ENCODE data around the gene KNDC1. TPM values are rescaled to one million over a fixed set of nuclear protein-coding genes. Genes with fewer than 3 reads are reported as not detected.

KNDC1 gene
- total RNA-seq, 2 donors from 2014 or later: 1.5 to 10.8 TPM

- Histone ChIP-seq H3K27me3 (replicated peaks; ENCODE audit: insufficient read depth) (peaks cover 15% of the 10 kb centered on the region), H3K4me3 (no peak overlapping the region), H3K36me3 (no peaks in the 10 kb centered on the region), H3K9me3 (no peaks in the 10 kb centered on the region), H3K27ac (no peak overlapping the region), H3K4me1 (replicated peaks) (no peaks in the 10 kb centered on the region)
- intact Hi-C loops (cut with DNase I): no loop called here
- TF ChIP-seq POLR2A (IDR thresholded peaks at IDR 0.05): no peak
- TF ChIP-seq POLR2AphosphoS5 (IDR thresholded peaks at IDR 0.05): no peak
- no peak for TF ChIP-seq CTCF (IDR thresholded peaks at IDR 0.05)
- WGBS: 79% methylated on average over 27 of the region's 27 CpGs
- DNase-seq (ENCODE audit: low spot score): no peak
Measured at GRCh38 chr10:133141958-133142340, 18.1 kb upstream of the KNDC1 start.

GRCh38 chr10:133142523-133143199 is 17.4 kb upstream of the KNDC1 start:
- Histone ChIP-seq H3K27ac (no peak overlapping the region), H3K9me3 (no peaks in the 10 kb centered on the region), H3K4me3 (no peak overlapping the region), H3K36me3 (no peaks in the 10 kb centered on the region), H3K27me3 (replicated peaks; ENCODE audit: insufficient read depth) (peaks cover 15% of the 10 kb centered on the region), H3K4me1 (replicated peaks) (no peaks in the 10 kb centered on the region)
- intact Hi-C loops (cut with DNase I): no loop called here
- TF ChIP-seq POLR2AphosphoS5 (IDR thresholded peaks at IDR 0.05) (no peak), CTCF (IDR thresholded peaks at IDR 0.05) (no peak), POLR2A (IDR thresholded peaks at IDR 0.05) (no peak)
- DNase-seq (ENCODE audit: low spot score): no peak
- WGBS: 78% methylated on average over 24 of the region's 24 CpGs

- intact Hi-C loops (cut with DNase I): no loop called here
- Histone ChIP-seq H3K9me3 (no peaks in the 10 kb centered on the region), H3K4me3 (no peak overlapping the region), H3K27ac (no peak overlapping the region), H3K36me3 (no peaks in the 10 kb centered on the region), H3K27me3 (replicated peaks; ENCODE audit: insufficient read depth) (peaks cover 15% of the 10 kb centered on the region), H3K4me1 (replicated peaks) (no peaks in the 10 kb centered on the region)
- no peak for DNase-seq (ENCODE audit: low spot score)
- WGBS: 62% methylated on average over 10 of the region's 10 CpGs
- TF ChIP-seq CTCF (IDR thresholded peaks at IDR 0.05): no peak
- no peak for TF ChIP-seq POLR2A (IDR thresholded peaks at IDR 0.05)
- no peak for TF ChIP-seq POLR2AphosphoS5 (IDR thresholded peaks at IDR 0.05)
Measured at GRCh38 chr10:133143200-133143533, 16.9 kb upstream of the KNDC1 start.

- TF ChIP-seq POLR2A (IDR thresholded peaks at IDR 0.05) (no peak), POLR2AphosphoS5 (IDR thresholded peaks at IDR 0.05) (no peak), CTCF (IDR thresholded peaks at IDR 0.05) (no peak)
- no peak overlapping the region for H3K27ac ChIP-seq
- no peaks in the 10 kb centered on the region for H3K9me3 ChIP-seq
- 43% methylated on average over 9 of the region's 9 CpGs for WGBS
- no peaks in the 10 kb centered on the region for H3K36me3 ChIP-seq
- DNase-seq (ENCODE audit: low spot score): no peak
- intact Hi-C loops (cut with DNase I): no loop called here
- H3K4me3 ChIP-seq: no peak overlapping the region
- H3K27me3 ChIP-seq (replicated peaks; ENCODE audit: insufficient read depth): peaks cover 15% of the 10 kb centered on the region
- no peaks in the 10 kb centered on the region for H3K4me1 ChIP-seq (replicated peaks)
Measured at GRCh38 chr10:133143546-133143945, 16.5 kb upstream of the KNDC1 start.

GRCh38 chr10:133144771-133145170 is 15.2 kb upstream of the KNDC1 start:
- no peaks in the 10 kb centered on the region for H3K4me1 ChIP-seq (replicated peaks)
- no peak for DNase-seq (ENCODE audit: low spot score)
- no peaks in the 10 kb centered on the region for H3K9me3 ChIP-seq
- 93% methylated on average over 7 of the region's 7 CpGs for WGBS
- intact Hi-C loops (cut with DNase I): no loop called here
- H3K4me3 ChIP-seq: no peak overlapping the region
- H3K27ac ChIP-seq: no peak overlapping the region
- H3K36me3 ChIP-seq: no peaks in the 10 kb centered on the region
- H3K27me3 ChIP-seq (replicated peaks; ENCODE audit: insufficient read depth): peaks cover 15% of the 10 kb centered on the region
- TF ChIP-seq POLR2AphosphoS5 (IDR thresholded peaks at IDR 0.05): no peak
- TF ChIP-seq CTCF (IDR thresholded peaks at IDR 0.05): no peak
- TF ChIP-seq POLR2A (IDR thresholded peaks at IDR 0.05): no peak
